Right ventricle myocardium superior (tissue), 1 donor: ENCODE measurements around the gene KRT17. TPM values are rescaled to one million over a fixed set of nuclear protein-coding genes. Genes with fewer than 3 reads are reported as not detected.

Experiments
- ATAC-seq: fragments of 200-7000 bp; cut with Tn5 transposase; one replicate; pipeline ENCODE4 v1.9.1; 2020; ENCODE audit warnings: mild to moderate bottlenecking; ENCODE audit not compliant: poor library complexity
- DNase-seq: peaks from one replicate; pipeline ENCODE4 v3.0.0-alpha.2; 2020
- intact Hi-C: fragments of 100-400 bp; cut with DNase I; formaldehyde crosslinking; loops from one replicate; pipeline ENCODE4 v1.11.2; 2022
- long read RNA-seq: library from polyadenylated mRNA; unstranded; transcript quantifications from one replicate; pipeline ENCODE4 v2.0.0, GENCODE V29; 2021
- total RNA-seq: library from RNA; stranded (reverse); fragmentation: NEBNext Ultra II Directional; extraction: Animal tissue kit (Norgen Biotek cat#: 25700); gene quantifications from one replicate; pipeline ENCODE4 v1.2.1, GENCODE V29; 2021
- donor health status: DM: no; HTN: yes; CAD: no; lungs with severe emphysema.

KRT17 gene
- total RNA-seq, result not detected
- long read RNA-seq, result 0 reads

GRCh38 chr17:41624208-41625101, at the start of gene KRT17:
TSS of gene KRT17 (minus strand) at chr17:41624575. CDS start at chr17:41624509, 66 bp downstream.
- ATAC-seq (no peak), DNase-seq (no peak)
- intact Hi-C loops, result no loop called here

GRCh38 chr17:41672153-41672552, 47.8 kb upstream of the KRT17 start:
- intact Hi-C loops, result no loop called here
- no peak for DNase-seq
- ATAC-seq, result no peak

- ATAC-seq (no peak), DNase-seq (peak; percentile 48)
- intact Hi-C loops, result no loop called here
Measured at GRCh38 chr17:41667280-41668041, 43.1 kb upstream of the KRT17 start.

GRCh38 chr17:41666708-41667279, 42.4 kb upstream of the KRT17 start:
- DNase-seq (peak; percentile 92), ATAC-seq (peak; percentile 91)
- intact Hi-C loops, result no loop called here

DNA sequence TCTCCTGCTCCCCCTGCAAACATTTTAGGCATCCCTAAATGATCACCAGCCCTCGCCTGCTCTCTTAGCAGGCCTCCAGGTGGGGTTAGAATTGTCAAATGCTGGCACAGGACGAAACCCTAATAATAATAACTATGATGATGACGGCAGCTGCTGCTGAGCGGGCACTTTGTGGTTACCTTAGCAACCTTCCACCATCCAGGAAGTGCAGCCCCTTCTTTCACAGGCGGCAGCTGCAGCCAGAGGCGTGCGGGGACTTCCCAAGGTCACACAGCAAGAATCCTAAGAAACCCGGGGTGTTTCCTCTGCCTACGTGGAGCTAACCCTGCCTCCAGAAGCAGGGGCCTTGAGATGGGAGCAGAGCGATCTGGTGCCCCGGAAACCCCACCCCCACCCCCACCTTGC, 41.9 kb upstream of the KRT17 start:
- ATAC-seq (peak; percentile 13), DNase-seq (peak; percentile 48)
- intact Hi-C loops, result no loop called here

DNA sequence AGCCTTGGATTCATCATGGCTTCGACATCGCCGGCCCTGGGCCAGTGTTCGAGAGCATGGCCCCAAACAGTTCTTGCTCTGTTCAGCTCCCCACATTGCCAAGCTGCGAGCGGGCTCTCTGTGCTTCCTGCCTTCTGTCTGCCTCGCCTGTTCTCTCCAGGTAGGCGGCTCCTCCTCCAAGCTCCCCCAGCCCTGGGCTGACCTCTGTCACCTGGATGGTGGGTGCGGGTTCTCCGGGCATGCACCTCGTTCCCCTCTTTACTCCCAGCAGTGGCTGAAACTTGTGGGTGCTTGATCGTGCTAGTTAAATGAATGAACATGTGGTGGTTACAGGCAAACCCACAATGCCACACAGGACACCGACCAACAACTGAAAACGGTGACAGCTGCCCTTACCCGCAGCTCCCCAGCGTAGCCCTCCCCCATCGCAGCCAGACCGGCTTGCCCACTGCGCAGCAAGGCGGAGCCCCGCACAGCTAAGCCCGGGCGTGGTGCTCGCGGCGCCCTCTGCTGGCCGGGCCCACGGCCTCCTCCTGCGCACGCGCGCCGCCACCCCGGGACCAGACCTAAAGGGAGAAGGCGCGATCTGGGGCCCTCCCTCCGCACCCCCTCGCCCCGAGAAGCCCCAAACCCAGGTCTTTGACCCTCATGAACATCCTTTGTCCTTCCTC, 41.3 kb upstream of the KRT17 start:
- peak; percentile 92 for DNase-seq
- intact Hi-C loops, result no loop called here
- ATAC-seq, result peak; percentile 97

- peak; percentile 23 for DNase-seq
Measured at GRCh38 chr17:41664587-41665565, 40.5 kb upstream of the KRT17 start.

GRCh38 chr17:41664172-41664457, 39.7 kb upstream of the KRT17 start:
- ATAC-seq (no peak), DNase-seq (no peak)
- intact Hi-C loops, result loop anchor here (5.0 kb wide), 1 partner anchor 857 kb away; no protein-coding TSS in a partner anchor

More at GRCh38 chr17:41664587-41665565, 40.5 kb upstream of the KRT17 start:
- intact Hi-C loops, result loop anchor here (5.0 kb wide), 1 partner anchor 858 kb away; no protein-coding TSS in a partner anchor
- ATAC-seq, result no peak

- DNase-seq (peak; percentile 39), ATAC-seq (no peak)
- intact Hi-C loops, result loop anchor here (5.0 kb wide), 1 partner anchor 856 kb away; no protein-coding TSS in a partner anchor
Measured at GRCh38 chr17:41663451-41664171, 39.2 kb upstream of the KRT17 start.

DNA sequence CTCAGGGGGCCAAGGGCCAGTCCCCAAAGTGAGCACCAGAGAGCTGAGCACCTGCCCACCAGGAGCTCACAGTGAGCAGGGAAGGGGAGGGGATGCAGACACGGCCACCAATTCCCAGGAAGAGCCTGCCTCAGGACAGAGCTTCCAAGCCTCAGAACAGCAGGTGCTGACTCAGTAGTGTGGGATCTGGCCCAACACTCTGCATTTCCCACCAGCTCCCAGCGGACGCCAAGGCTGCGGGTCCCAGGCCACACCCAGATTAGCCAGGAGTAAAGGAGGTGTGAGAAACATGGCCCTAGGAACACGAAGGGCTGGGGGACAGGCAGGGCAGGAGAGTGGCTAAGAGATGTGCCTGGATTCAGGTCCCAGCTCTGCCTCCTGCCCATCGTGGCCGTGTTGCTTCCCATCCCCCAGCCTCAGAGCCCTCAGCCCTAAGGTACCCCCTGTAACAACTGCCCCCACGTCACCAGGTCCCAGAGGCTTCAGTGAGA, 35.9 kb upstream of the KRT17 start:
- peak; percentile 17 for DNase-seq
- intact Hi-C loops, result loop anchor here (5.0 kb wide), 1 partner anchor 853 kb away; no protein-coding TSS in a partner anchor
- no peak for ATAC-seq

- intact Hi-C loops, result loop anchor here (5.0 kb wide), 2 partner anchors 752 to 852 kb away; no protein-coding TSS in a partner anchor
- no peak for ATAC-seq
Measured at GRCh38 chr17:41659427-41660212, 35.2 kb upstream of the KRT17 start.

DNA sequence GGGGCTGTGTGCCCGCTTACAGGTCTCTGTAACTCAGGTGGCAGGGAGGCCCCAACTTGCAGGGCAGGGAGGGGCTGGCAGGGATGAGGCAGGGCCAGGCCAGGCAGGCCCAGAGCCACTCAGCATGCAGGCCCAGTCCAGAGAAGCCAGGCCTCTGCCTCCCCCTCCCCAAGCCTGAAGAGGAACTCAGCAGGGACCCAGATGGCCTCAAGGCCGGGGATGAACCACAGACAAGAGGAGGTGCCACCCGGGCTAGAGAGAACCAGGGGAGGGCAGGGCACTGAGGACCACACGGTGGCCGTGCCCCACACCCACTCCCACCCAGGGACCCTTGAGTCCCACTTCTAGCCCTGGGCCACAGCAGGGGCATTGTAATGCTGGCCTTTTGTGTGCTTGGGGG, 34.5 kb upstream of the KRT17 start:
- DNase-seq (peak; percentile 17), ATAC-seq (no peak)

More at GRCh38 chr17:41659427-41660212, 35.2 kb upstream of the KRT17 start:
- peak; percentile 12 for DNase-seq

DNA sequence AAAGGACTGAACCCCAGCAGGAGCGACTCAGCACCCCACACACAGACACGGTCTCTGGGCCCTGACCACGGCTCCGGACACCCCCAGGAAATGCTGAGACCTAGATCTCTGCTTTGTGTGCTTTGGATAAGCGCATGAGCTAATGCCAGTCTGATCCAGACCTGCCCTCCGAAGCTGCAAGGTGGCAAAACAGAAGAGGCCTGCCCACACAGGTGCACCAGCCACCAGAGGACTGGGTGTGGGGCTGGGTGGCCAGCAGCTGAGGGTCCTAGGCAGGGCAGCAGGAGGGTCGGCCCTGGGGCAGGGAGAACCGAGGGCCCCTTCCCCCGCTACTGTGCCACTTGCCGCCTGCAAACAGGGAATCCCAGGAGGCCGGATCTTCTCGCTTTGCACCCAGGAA, 33.6 kb upstream of the KRT17 start:
- intact Hi-C loops, result loop anchor here (5.0 kb wide), 1 partner anchor 751 kb away; no protein-coding TSS in a partner anchor
- no peak for ATAC-seq
- DNase-seq, result peak; percentile 24

More for the DNA sequence above, 34.5 kb upstream of the KRT17 start:
- intact Hi-C loops, result loop anchor here (5.0 kb wide), 1 partner anchor 752 kb away; no protein-coding TSS in a partner anchor

DNA sequence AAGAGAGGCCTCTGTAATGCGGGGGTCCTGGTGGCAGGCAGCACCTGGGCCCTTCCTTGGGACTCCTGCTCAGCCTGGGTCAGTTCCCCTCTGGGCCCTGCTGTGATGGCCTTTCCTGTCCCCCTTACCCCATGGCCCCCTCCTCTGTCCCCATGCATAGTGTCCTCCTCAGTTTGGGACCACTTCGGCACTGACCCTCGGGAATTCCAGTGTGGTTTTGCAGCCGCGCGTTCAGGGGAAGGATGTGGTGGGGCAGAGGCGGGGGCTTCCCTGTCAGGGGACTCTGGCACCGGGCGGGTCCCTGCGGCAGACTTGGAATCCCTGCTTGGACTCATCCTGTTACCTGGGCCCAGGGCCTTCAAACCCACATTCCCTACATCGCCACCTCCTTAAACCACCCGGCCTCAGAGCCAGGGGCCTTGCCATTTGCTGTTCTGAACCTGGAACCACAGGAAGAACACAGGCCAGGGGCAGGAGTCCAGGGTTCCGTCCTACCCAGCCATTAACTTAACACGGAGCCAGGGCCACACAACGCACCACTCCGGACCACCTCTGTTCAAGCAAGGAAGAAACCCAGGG, 32.9 kb upstream of the KRT17 start:
- intact Hi-C loops, result loop anchor here (5.0 kb wide), 1 partner anchor 750 kb away; no protein-coding TSS in a partner anchor
- ATAC-seq (no peak), DNase-seq (peak; percentile 19)
